ENCODE results near the gene AQP7.

GRCh38 chr9:33414268-33414667 is 11.9 kb upstream of the AQP7 start:
- TF ChIP-seq ZNF560 (tag by site-specific recombination; IDR thresholded peaks at IDR 0.05; ENCODE audit: borderline replicate concordance) = no peak
- no peak for TF ChIP-seq SP2 (tag by site-specific recombination; IDR thresholded peaks at IDR 0.05)
- TF ChIP-seq CTCF (tag by site-specific recombination; IDR thresholded peaks at IDR 0.05) = no peak
- TF ChIP-seq ZFP41 (tag by site-specific recombination; IDR thresholded peaks at IDR 0.05; ENCODE audit: borderline replicate concordance) = no peak

Measured in HEK293 (cell line).